ENCODE data around the gene ARMH2.
A peak's percentile ranks its signal among the peaks of the same experiment; 100 is the strongest.
"Not testable (repeated sequence)": the region's sequence is repeated elsewhere in the genome, so short reads cannot be mapped to it uniquely, and the experiment has no call there.

The ARMH2 gene

GRCh38 chr6:24809728-24810127 lies 11.0 kb upstream of the ARMH2 start:
- no peak for DNase-seq

- DNase-seq = no peak
These were observed 8.9 kb upstream of the ARMH2 start for GRCh38 chr6:24807584-24807983.

GRCh38 chr6:24802271-24803059 lies 3.7 kb upstream of the ARMH2 start:
- no peak for DNase-seq

- DNase-seq = no peak
These were observed 811 bp upstream of the ARMH2 start for GRCh38 chr6:24799541-24799915.

GRCh38 chr6:24797596-24798216 lies 1.0 kb downstream of the ARMH2 start:
- DNase-seq = no peak

- DNase-seq = no peak
These were observed 2.0 kb downstream of the ARMH2 start for GRCh38 chr6:24796616-24797290.

GRCh38 chr6:24795106-24795505 lies 3.6 kb downstream of the ARMH2 start:
- no peak for DNase-seq

GRCh38 chr6:24788031-24788665 lies 10.6 kb downstream of the ARMH2 start:
- DNase-seq = no peak

GRCh38 chr6:24780206-24780605 lies 18.5 kb downstream of the ARMH2 start:
- no peak for DNase-seq

- DNase-seq = no peak
These were observed 19.2 kb downstream of the ARMH2 start for GRCh38 chr6:24779416-24780016.

GRCh38 chr6:24778878-24779277 lies 19.8 kb downstream of the ARMH2 start:
- DNase-seq = no peak

GRCh38 chr6:24778121-24778520 lies 20.6 kb downstream of the ARMH2 start:
- DNase-seq = no peak

GRCh38 chr6:24777227-24777626 lies 21.5 kb downstream of the ARMH2 start:
- no peak for DNase-seq

- peak; percentile 80 for DNase-seq
These were observed 23.1 kb downstream of the ARMH2 start for GRCh38 chr6:24775520-24776058.

- DNase-seq = peak; percentile 99
These were observed 23.8 kb downstream of the ARMH2 start, which contains the start of gene GMNN for GRCh38 chr6:24774696-24775519. TSS of gene GMNN (plus strand) at chr6:24774937. CDS start at chr6:24777247, 2,310 bp downstream.

GRCh38 chr6:24768361-24768760 lies 30.4 kb downstream of the ARMH2 start:
- no peak for DNase-seq

- no peak for DNase-seq
These were observed 31.8 kb downstream of the ARMH2 start for GRCh38 chr6:24766680-24767462.

GRCh38 chr6:24765968-24766367 lies 32.7 kb downstream of the ARMH2 start:
- DNase-seq = not testable (repeated sequence)

- DNase-seq = not testable (repeated sequence)
These were observed 33.6 kb downstream of the ARMH2 start for GRCh38 chr6:24764833-24765828.

GRCh38 chr6:24763578-24763977 lies 35.1 kb downstream of the ARMH2 start:
- no peak for DNase-seq

All from activated effector memory CD4-positive, alpha-beta T cell treated with anti-CD3 and anti-CD28 coated beads, Interleukin-2, amount 50 U/mL, for 16 hours (primary cell).